ENCODE measurements around the gene NPM3.

Gene NPM3

GRCh38 chr10:101760510-101760909 is 22.7 kb downstream of the NPM3 start:
- no peak for DNase-seq (ENCODE audit: extremely low read depth, insufficient read length)
- no peak for TF ChIP-seq CTCF (IDR thresholded peaks at IDR 0.05; ENCODE audit: insufficient read depth, low read length, poor library complexity, severe bottlenecking)
- Histone ChIP-seq H3K36me3 (ENCODE audit: control insufficient read depth, insufficient read depth, low read length) (no peaks in the 10 kb centered on the region), H3K27me3 (replicated peaks; ENCODE audit: control insufficient read depth, insufficient read depth, low read length) (no peaks in the 10 kb centered on the region; the same call in none of the 2 replicates), H3K4me3 (replicated peaks; ENCODE audit: low read depth, low read length) (no peak overlapping the region)

- no peak for TF ChIP-seq CTCF (IDR thresholded peaks at IDR 0.05; ENCODE audit: insufficient read depth, low read length, poor library complexity, severe bottlenecking)
- no peak for DNase-seq (ENCODE audit: extremely low read depth, insufficient read length)
- Histone ChIP-seq H3K4me3 (replicated peaks; ENCODE audit: low read depth, low read length) (no peak overlapping the region), H3K36me3 (ENCODE audit: control insufficient read depth, insufficient read depth, low read length) (no peaks in the 10 kb centered on the region), H3K27me3 (replicated peaks; ENCODE audit: control insufficient read depth, insufficient read depth, low read length) (no peaks in the 10 kb centered on the region; the same call in none of the 2 replicates)
These were observed 23.7 kb downstream of the NPM3 start for GRCh38 chr10:101759309-101760247.

- no peak overlapping the region for H3K4me3 ChIP-seq (replicated peaks; ENCODE audit: low read depth, low read length)
- H3K36me3 ChIP-seq (ENCODE audit: control insufficient read depth, insufficient read depth, low read length) = no peaks in the 10 kb centered on the region
- no peaks in the 10 kb centered on the region; the same call in none of the 2 replicates for H3K27me3 ChIP-seq (replicated peaks; ENCODE audit: control insufficient read depth, insufficient read depth, low read length)
- DNase-seq (ENCODE audit: extremely low read depth, insufficient read length) = no peak
- no peak for TF ChIP-seq CTCF (IDR thresholded peaks at IDR 0.05; ENCODE audit: insufficient read depth, low read length, poor library complexity, severe bottlenecking)
These were observed 24.4 kb downstream of the NPM3 start for GRCh38 chr10:101758858-101759257.

GRCh38 chr10:101752241-101752640 is 31.0 kb downstream of the NPM3 start:
- Histone ChIP-seq H3K27me3 (replicated peaks; ENCODE audit: control insufficient read depth, insufficient read depth, low read length) (no peaks in the 10 kb centered on the region; the same call in 1 of the 2 replicates), H3K36me3 (ENCODE audit: control insufficient read depth, insufficient read depth, low read length) (no peaks in the 10 kb centered on the region), H3K4me3 (replicated peaks; ENCODE audit: low read depth, low read length) (no peak overlapping the region)
- no peak for DNase-seq (ENCODE audit: extremely low read depth, insufficient read length)
- TF ChIP-seq CTCF (IDR thresholded peaks at IDR 0.05; ENCODE audit: insufficient read depth, low read length, poor library complexity, severe bottlenecking) = no peak

GRCh38 chr10:101749047-101750016 is 33.9 kb downstream of the NPM3 start:
- H3K27me3 ChIP-seq (replicated peaks; ENCODE audit: control insufficient read depth, insufficient read depth, low read length) = no peaks in the 10 kb centered on the region; the same call in 1 of the 2 replicates
- H3K4me3 ChIP-seq (replicated peaks; ENCODE audit: low read depth, low read length) = no peak overlapping the region
- DNase-seq (ENCODE audit: extremely low read depth, insufficient read length) = no peak
- no peak for TF ChIP-seq CTCF (IDR thresholded peaks at IDR 0.05; ENCODE audit: insufficient read depth, low read length, poor library complexity, severe bottlenecking)
- no peaks in the 10 kb centered on the region for H3K36me3 ChIP-seq (ENCODE audit: control insufficient read depth, insufficient read depth, low read length)

Measured in GM06990 (cell line).